GM19043 (cell line): Measurements from ENCODE around the gene MTA1.

Source experiments
- ATAC-seq: cut with Tn5 transposase; IDR thresholded peaks from one replicate; pipeline ENCODE4 v1.9.1; 2021; ENCODE audit warnings: low read depth; ENCODE audit not compliant: unreplicated experiment

The MTA1 gene

GRCh38 chr14:105401699-105402098, 17.9 kb upstream of the MTA1 start:
- no peak for ATAC-seq

- ATAC-seq = no peak
These were observed 11.0 kb upstream of the MTA1 start for GRCh38 chr14:105408592-105408991.

- ATAC-seq = no peak
These were observed 10.3 kb upstream of the MTA1 start for GRCh38 chr14:105409364-105409763.

- ATAC-seq = no peak
These were observed 9.0 kb upstream of the MTA1 start for GRCh38 chr14:105410642-105411016.

- ATAC-seq = no peak
These were observed 8.3 kb upstream of the MTA1 start for GRCh38 chr14:105411017-105411941.

- ATAC-seq = no peak
These were observed 7.4 kb upstream of the MTA1 start for GRCh38 chr14:105411985-105412770.

GRCh38 chr14:105412771-105413543, 6.7 kb upstream of the MTA1 start:
- ATAC-seq = no peak

GRCh38 chr14:105413544-105413886, 6.1 kb upstream of the MTA1 start:
- no peak for ATAC-seq

GRCh38 chr14:105414456-105415371, 4.9 kb upstream of the MTA1 start:
- peak; percentile 51 for ATAC-seq

GRCh38 chr14:105415481-105416428, 3.9 kb upstream of the MTA1 start:
- ATAC-seq = no peak

GRCh38 chr14:105416671-105417070, 3.0 kb upstream of the MTA1 start:
- no peak for ATAC-seq

- no peak for ATAC-seq
These were observed 1.9 kb upstream of the MTA1 start for GRCh38 chr14:105417690-105418121.

- no peak for ATAC-seq
These were observed 1.1 kb upstream of the MTA1 start for GRCh38 chr14:105418269-105419194.

- no peak for ATAC-seq
These were observed 710 bp downstream of the MTA1 start for GRCh38 chr14:105420101-105420973.

GRCh38 chr14:105420974-105421674, 1.5 kb downstream of the MTA1 start:
- no peak for ATAC-seq
